Activated B cell treated with CpG ODN at 0.5 μM for 24 hours (primary cell): ENCODE measurements around the gene LAPTM5. TPM values are rescaled to one million over a fixed set of nuclear protein-coding genes. Genes with fewer than 3 reads are reported as not detected.
"Not testable (repeated sequence)": the region's sequence is repeated elsewhere in the genome, so short reads cannot be mapped to it uniquely, and the experiment has no call there.

Experiments used
- ATAC-seq: fragments of 200-7000 bp; cut with Tn5 transposase; one replicate; pipeline ENCODE4 v1.10.0; 2021; ENCODE audit warnings: low read depth, mild to moderate bottlenecking, moderate library complexity
- CTCF ChIA-PET: fragments of 350-600 bp; sonication (Branson Sonifier 250); formaldehyde crosslinking; loops from one replicate; lab custom pipeline; 2021; ENCODE audit warnings: antibody characterized with exemption; lab: Charles Lee
- POLR2A ChIA-PET: fragments of 350-600 bp; sonication (Branson Sonifier 250); formaldehyde crosslinking; loops from one replicate; lab custom pipeline; 2021; ENCODE audit warnings: antibody characterized with exemption; lab: Charles Lee
- DNase-seq: peaks from one replicate; pipeline ENCODE4 v3.0.0; 2022
- H3K27ac Mint-ChIP-seq: one replicate; pipeline ENCODE4 v1.8.0; 2020; ENCODE audit warnings: mixed read lengths
- H3K27me3 Mint-ChIP-seq: one replicate; pipeline ENCODE4 v1.8.0; 2021; ENCODE audit warnings: mixed read lengths
- H3K36me3 Mint-ChIP-seq: one replicate; pipeline ENCODE4 v1.8.0; 2021; ENCODE audit warnings: low read depth, mixed read lengths
- H3K4me1 Mint-ChIP-seq: one replicate; pipeline ENCODE4 v1.8.0; 2021; ENCODE audit warnings: mixed read lengths
- H3K4me3 Mint-ChIP-seq: one replicate; pipeline ENCODE4 v1.8.0; 2020; ENCODE audit warnings: mild to moderate bottlenecking, mixed read lengths
- H3K9me3 Mint-ChIP-seq: one replicate; pipeline ENCODE4 v1.8.0; 2020; ENCODE audit warnings: mixed read lengths
- CTCF ChIP-seq: fragments of 200-600 bp; IDR thresholded peaks from one replicate; pipeline ENCODE4 v1.8.0; 2022; ENCODE audit warnings: antibody characterized with exemption, mild to moderate bottlenecking
- intact Hi-C: fragments of 100-400 bp; cut with micrococcal nuclease; formaldehyde crosslinking; loops from one replicate; pipeline ENCODE4 v1.15.1; 2024
- total RNA-seq: library from RNA; stranded (reverse); gene quantifications from 2 replicates; pipeline ENCODE4 v1.2.3, GENCODE V29; 2022

LAPTM5 gene
- total RNA-seq, 1 donor from 2014 or later = 766 TPM

DNA sequence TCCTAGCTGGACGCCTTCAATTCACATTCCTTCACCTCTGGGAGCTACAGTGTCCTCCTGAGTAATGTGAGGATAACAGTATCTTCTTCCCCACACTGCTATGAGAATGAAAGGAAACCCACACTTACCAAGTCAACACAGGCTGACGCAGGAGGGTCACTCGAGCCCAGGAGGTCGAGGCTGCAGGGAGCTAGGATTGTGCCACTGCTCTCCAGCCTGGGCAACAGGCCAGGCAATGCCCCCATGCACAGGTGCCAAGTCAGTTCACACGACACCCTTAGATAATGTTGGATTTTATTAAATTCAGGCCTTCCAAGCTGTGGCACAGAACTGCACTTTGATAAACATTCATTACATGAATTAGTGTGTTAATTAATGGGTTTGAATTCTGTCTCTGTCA, 66.1 kb downstream of the LAPTM5 start:
- Mint-ChIP-seq H3K9me3 (no peaks in the 10 kb centered on the region), H3K27me3 (peaks cover 37% of the 10 kb centered on the region), H3K4me1 (peaks cover 2% of the 10 kb centered on the region), H3K4me3 (no peak overlapping the region), H3K36me3 (no peaks in the 10 kb centered on the region), H3K27ac (no peak overlapping the region)
- TF ChIP-seq CTCF = no peak
- intact Hi-C loops = no loop called here
- ChIA-PET POLR2A (no interaction called here), CTCF (no interaction called here)
- no peak for ATAC-seq
- DNase-seq = no peak

- Mint-ChIP-seq H3K36me3 (no peaks in the 10 kb centered on the region), H3K27me3 (peaks cover 38% of the 10 kb centered on the region), H3K4me1 (peaks cover 3% of the 10 kb centered on the region), H3K27ac (no peak overlapping the region), H3K9me3 (no peaks in the 10 kb centered on the region), H3K4me3 (no peak overlapping the region)
- no peak for ATAC-seq
- TF ChIP-seq CTCF = no peak
- intact Hi-C loops = no loop called here
- DNase-seq = no peak
- ChIA-PET POLR2A (no interaction called here), CTCF (no interaction called here)
Observed at GRCh38 chr1:30689901-30690645, 67.5 kb downstream of the LAPTM5 start.

DNA sequence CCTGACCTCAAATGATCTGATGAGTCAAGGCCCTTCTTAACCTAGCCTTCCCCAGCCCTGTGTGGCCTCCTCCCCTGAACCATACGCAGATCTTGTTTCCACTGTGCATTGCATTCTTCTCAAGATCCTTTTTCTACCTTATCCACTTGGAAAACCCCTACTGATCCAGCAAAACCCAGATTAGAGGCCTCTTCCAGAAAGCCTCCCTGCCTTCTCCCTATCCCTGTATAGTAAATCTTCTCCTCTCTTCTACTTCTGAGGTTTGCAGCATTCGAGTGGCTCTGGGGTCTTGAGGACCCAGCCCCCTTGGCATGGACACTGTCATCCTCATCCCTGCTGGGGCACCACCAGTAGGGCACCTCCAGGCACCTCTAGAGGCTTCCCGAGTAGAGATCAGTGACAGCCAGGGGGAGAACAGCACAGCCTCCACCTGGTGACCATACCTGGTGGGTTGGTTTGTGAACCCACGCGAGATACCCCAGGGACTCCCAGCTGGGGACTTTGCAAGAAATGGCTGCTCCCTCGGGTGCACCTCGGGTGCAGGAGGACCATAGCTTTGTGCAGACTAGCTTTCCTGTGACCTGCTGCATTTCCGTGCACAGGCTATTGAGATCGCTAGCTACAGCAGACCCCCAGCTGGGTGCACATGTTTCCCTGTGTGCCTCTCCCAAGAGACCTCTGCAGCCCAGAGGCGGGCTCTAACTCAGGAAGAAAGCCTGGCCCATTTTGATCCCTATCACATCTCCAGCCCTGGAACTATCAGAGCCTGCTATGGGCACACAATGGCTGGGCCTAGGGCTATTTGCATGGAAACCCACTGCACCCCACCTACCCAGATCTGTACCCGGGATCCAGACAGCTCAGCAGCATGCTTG, 68.4 kb downstream of the LAPTM5 start:
- POLR2A ChIA-PET = no interaction called here
- H3K9me3 Mint-ChIP-seq = no peaks in the 10 kb centered on the region
- CTCF ChIA-PET = no interaction called here
- H3K27me3 Mint-ChIP-seq = peaks cover 43% of the 10 kb centered on the region
- peaks cover 3% of the 10 kb centered on the region for H3K4me1 Mint-ChIP-seq
- intact Hi-C loops = no loop called here
- no peak overlapping the region for H3K4me3 Mint-ChIP-seq
- H3K27ac Mint-ChIP-seq = no peak overlapping the region
- H3K36me3 Mint-ChIP-seq = no peaks in the 10 kb centered on the region
- DNase-seq = no peak
- no peak for TF ChIP-seq CTCF
- no peak for ATAC-seq

GRCh38 chr1:30688516-30688915, 69.1 kb downstream of the LAPTM5 start:
- H3K4me1 Mint-ChIP-seq, H3K9me3 Mint-ChIP-seq, H3K4me3 Mint-ChIP-seq, H3K36me3 Mint-ChIP-seq, DNase-seq, ATAC-seq, POLR2A ChIA-PET, intact Hi-C loops, CTCF ChIA-PET, H3K27ac Mint-ChIP-seq: not testable (repeated sequence)
- H3K27me3 Mint-ChIP-seq = peaks cover 50% of the 10 kb centered on the region

- Mint-ChIP-seq H3K27ac (no peak overlapping the region), H3K9me3 (no peaks in the 10 kb centered on the region), H3K27me3 (peaks cover 55% of the 10 kb centered on the region), H3K4me3 (no peak overlapping the region), H3K4me1 (peaks cover 2% of the 10 kb centered on the region), H3K36me3 (no peaks in the 10 kb centered on the region)
- DNase-seq = no peak
- intact Hi-C loops = no loop called here
- TF ChIP-seq CTCF = no peak
- ATAC-seq = no peak
- POLR2A ChIA-PET = no interaction called here
- CTCF ChIA-PET = no interaction called here
Observed at GRCh38 chr1:30687886-30688285, 69.7 kb downstream of the LAPTM5 start.
